Ovary (tissue), 9 donors: Measurements from ENCODE around the gene ARF1. TPM values are rescaled to one million over a fixed set of nuclear protein-coding genes. Genes with fewer than 3 reads are reported as not detected.

Experiments
- DNase-seq, 5 donors: peaks; one replicate each; pipeline ENCODE4 v3.0.0-alpha.2; 2019 to 2020
- H3K27ac ChIP-seq, 2 donors: fragments of 200-600 bp; one replicate each; pipeline versions ENCODE4 v1.5.1 to v1.8.0; 2019 to 2022
- H3K27me3 ChIP-seq: fragments of 200-600 bp; one replicate; pipeline ENCODE4 v1.8.0; 2022
- H3K36me3 ChIP-seq: fragments of 200-600 bp; sonication (generic); one replicate; pipeline ENCODE4 v1.5.1; 2019
- H3K4me1 ChIP-seq: one replicate; pipeline ENCODE4 v1.8.1; 2013; ENCODE audit warnings: mild to moderate bottlenecking, moderate library complexity; ENCODE audit not compliant: insufficient read depth
- H3K4me3 ChIP-seq: fragments of 200-600 bp; sonication (generic); one replicate; pipeline ENCODE4 v1.5.1; 2017
- H3K9me3 ChIP-seq, 2 donors: fragments of 200-600 bp in 1 of 2; sonication (generic) in 1 of 2; one replicate each; pipeline versions ENCODE4 v1.5.1 to v1.8.1; 2013 to 2019; ENCODE audit warnings: mild to moderate bottlenecking in 1 of 2, moderate library complexity in 1 of 2
- EP300 ChIP-seq: sonication (generic); formaldehyde crosslinking; IDR thresholded peaks from one replicate; pipeline ENCODE4 v1.6.1; 2017; ENCODE audit warnings: antibody characterized with exemption
- POLR2A ChIP-seq: fragments of 450-650 bp; IDR thresholded peaks from one replicate; pipeline ENCODE4 v1.6.1; 2017; ENCODE audit warnings: antibody characterized with exemption, mild to moderate bottlenecking, moderate library complexity
- WGBS, 3 donors: extraction: QIAGEN DNeasy Blood & Tissue Kit in 1 of 3; methylation state at CpG; one replicate each; pipeline versions ENCODE4 v1.1.5 to v1.1.7; 2013 to 2017; 5-methylcytosine and 5-hydroxymethylcytosine counted together
- intact Hi-C, 4 donors: fragments of 100-400 bp; cut with DNase I; formaldehyde crosslinking; loops; one replicate each; pipeline versions ENCODE4 v1.11.0 to v1.15.1; 2022 to 2023
- polyA plus RNA-seq, 2 donors: library from polyadenylated mRNA; stranded (reverse); fragments of 200-250 nt in 1 of 2; fragments of 350-450 nt in 1 of 2; fragmentation: Illumina TruSeq in 1 of 2; extraction: RNeasy Lipid Tissue Mini Kit (QIAGEN cat#74804) in 1 of 2; gene quantifications; one replicate each; pipeline ENCODE4 v1.2.3, GENCODE V29; 2013 to 2014
- total RNA-seq, 7 donors: library from RNA; depleted of rRNA in 2 of 7; stranded (reverse); fragments of >200 nt in 2 of 7; fragmentation: NEBNext Ultra II Directional in 3 of 7; extraction: Animal tissue kit (Norgen Biotek cat#: 25700) in 3 of 7; gene quantifications; one replicate each; pipeline versions ENCODE4 v1.1.0 to v1.2.4, GENCODE V29; 2016 to 2023
- TF ChIP-seq, protein P1 (sequence below), 3 donors: fragments of 450-650 bp in 2 of 3; fragments of 200-600 bp in 1 of 3; IDR thresholded peaks; one replicate each; pipeline versions ENCODE4 v1.5.1 to v1.8.0; 2016 to 2022; ENCODE audit warnings: antibody characterized with exemption in 3 of 3, mild to moderate bottlenecking in 1 of 3
- donor health status: DM: no; HTN: no; CAD: no; lungs with moderate emphysema.
- donor health status: DM: no; HTN: no; CAD: no.
- donor health status: Bipolar disorder and iron deficiency.
- donor health status: DM: yes; HTN: yes; CAD: no.
- donor health status: DM: no; HTN: no; CAD: no.
- donor health status: DM: yes; HTN: yes; CAD: no.

ARF1 gene
- total and polyA plus RNA-seq, 9 donors = 179 to 345 (median 285) TPM

GRCh38 chr1:228085287-228085951 is 2.9 kb downstream of the ARF1 start:
- peak in 2 of 5 donors; percentile 19 to 20 for DNase-seq
- Histone ChIP-seq H3K36me3 (no peaks in the 10 kb centered on the region), H3K27ac (no peak overlapping the region), H3K4me3 (peak overlapping the region; percentile 99), H3K4me1 (peaks cover 47% of the 10 kb centered on the region), H3K9me3 (no peaks in the 10 kb centered on the region), H3K27me3 (no peaks in the 10 kb centered on the region)
- intact Hi-C loops = no loop called here
- TF ChIP-seq EP300 = no peak
- no peak for TF ChIP-seq POLR2A
- TF ChIP-seq, protein P1, sequence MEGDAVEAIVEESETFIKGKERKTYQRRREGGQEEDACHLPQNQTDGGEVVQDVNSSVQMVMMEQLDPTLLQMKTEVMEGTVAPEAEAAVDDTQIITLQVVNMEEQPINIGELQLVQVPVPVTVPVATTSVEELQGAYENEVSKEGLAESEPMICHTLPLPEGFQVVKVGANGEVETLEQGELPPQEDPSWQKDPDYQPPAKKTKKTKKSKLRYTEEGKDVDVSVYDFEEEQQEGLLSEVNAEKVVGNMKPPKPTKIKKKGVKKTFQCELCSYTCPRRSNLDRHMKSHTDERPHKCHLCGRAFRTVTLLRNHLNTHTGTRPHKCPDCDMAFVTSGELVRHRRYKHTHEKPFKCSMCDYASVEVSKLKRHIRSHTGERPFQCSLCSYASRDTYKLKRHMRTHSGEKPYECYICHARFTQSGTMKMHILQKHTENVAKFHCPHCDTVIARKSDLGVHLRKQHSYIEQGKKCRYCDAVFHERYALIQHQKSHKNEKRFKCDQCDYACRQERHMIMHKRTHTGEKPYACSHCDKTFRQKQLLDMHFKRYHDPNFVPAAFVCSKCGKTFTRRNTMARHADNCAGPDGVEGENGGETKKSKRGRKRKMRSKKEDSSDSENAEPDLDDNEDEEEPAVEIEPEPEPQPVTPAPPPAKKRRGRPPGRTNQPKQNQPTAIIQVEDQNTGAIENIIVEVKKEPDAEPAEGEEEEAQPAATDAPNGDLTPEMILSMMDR (IDR thresholded peaks at IDR 0.05) = no peak
- 29 to 37% (median 31%) methylated on average over 6 of the region's 6 CpGs for WGBS, 3 donors

DNA sequence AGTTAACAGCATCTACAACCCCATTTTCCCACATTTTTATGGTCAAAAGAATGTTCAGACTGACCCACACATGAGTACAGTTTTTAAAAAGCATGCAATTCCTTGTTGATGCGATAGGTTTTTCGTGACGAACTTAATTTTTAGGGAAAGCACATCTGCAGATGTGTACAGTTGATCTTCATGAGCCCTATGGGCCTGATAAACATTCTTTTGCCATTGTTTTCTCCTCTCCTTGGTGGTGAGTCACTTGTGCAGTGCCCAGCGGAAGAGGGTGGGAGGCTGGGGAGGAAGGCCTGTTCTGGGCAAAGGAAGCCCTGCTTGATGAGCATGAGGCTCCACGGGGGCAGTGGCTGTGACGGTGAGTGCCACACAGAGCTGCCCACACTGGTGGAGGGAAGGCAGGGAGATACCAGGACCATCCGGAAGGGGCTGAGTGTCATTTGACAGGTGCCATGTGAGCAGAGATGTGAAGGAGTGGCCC is 5.3 kb downstream of the ARF1 start:
- no peak overlapping the region for H3K27ac ChIP-seq
- peak in 3 of 5 donors; percentile 10 to 22 (median 16) for DNase-seq
- H3K36me3 ChIP-seq = no peaks in the 10 kb centered on the region
- TF ChIP-seq, protein P1 (IDR thresholded peaks at IDR 0.05) = no peak
- TF ChIP-seq POLR2A = no peak
- no peak for TF ChIP-seq EP300
- no peaks in the 10 kb centered on the region for H3K27me3 ChIP-seq
- intact Hi-C loops = no loop called here
- H3K4me1 ChIP-seq = peaks cover 45% of the 10 kb centered on the region
- WGBS, 3 donors = 35 to 42% (median 35%) methylated on average over 7 of the region's 7 CpGs
- H3K4me3 ChIP-seq = no peak overlapping the region
- H3K9me3 ChIP-seq = no peaks in the 10 kb centered on the region

DNA sequence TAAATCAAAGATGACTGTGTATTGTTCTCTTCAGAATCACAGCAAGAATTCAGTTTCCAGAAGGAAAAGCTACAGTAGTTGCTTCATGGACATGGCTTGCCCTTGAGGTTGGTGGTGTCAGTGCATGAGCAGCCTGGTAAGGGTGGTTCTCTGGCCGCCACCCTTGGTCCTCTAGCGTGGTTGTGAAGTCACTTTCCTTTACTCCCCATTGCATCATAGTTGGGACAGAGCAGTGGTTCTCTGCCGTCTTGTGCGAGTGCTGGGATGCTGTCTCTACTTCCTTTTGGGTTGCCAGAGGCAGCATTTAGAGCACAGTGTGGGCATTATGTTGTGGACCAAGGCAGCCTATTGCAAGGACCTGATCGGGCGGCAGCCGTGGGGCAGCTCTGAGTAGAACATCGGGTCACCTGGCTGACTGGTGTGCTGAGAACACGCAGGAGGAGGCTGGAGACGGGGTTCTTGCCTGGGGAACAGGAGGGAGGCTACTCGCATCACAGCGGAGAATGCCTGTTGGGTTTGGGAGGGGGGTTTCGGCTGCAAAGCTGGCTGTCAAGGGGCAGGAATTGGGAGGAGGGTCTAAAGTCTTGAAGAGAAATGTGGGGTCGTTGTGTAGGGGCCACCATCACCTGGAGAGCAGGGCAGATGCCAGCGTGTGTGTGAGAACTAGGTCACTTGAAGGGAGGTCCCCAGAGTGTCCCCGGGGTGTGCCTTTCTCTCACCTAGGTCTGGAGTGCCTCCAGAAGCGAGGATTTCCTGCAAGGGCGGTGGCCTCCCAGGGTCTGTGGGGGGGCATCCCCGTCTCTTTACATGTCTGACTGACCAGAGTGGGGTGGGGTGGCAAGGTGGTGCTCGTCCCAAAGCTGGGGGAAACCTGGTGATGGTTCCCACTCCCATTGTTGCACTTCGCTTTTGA is 6.3 kb downstream of the ARF1 start:
- no peaks in the 10 kb centered on the region for H3K9me3 ChIP-seq
- 72 to 75% (median 73%) methylated on average over 21 of the region's 21 CpGs for WGBS, 3 donors
- DNase-seq = peak in 3 of 5 donors; percentile 7 to 27 (median 15)
- H3K4me3 ChIP-seq = no peak overlapping the region
- intact Hi-C loops = no loop called here
- peaks cover 45% of the 10 kb centered on the region for H3K4me1 ChIP-seq
- TF ChIP-seq, protein P1 (IDR thresholded peaks at IDR 0.05) = no peak
- no peak for TF ChIP-seq EP300
- TF ChIP-seq POLR2A = no peak
- H3K36me3 ChIP-seq = no peaks in the 10 kb centered on the region
- H3K27me3 ChIP-seq = no peaks in the 10 kb centered on the region
- H3K27ac ChIP-seq = no peak overlapping the region

GRCh38 chr1:228089519-228090380 is 7.2 kb downstream of the ARF1 start:
- H3K9me3 ChIP-seq = no peaks in the 10 kb centered on the region
- TF ChIP-seq, protein P1 (IDR thresholded peaks at IDR 0.05) = no peak
- TF ChIP-seq POLR2A (no peak), EP300 (no peak)
- H3K27ac ChIP-seq = no peak overlapping the region
- no peak overlapping the region for H3K4me3 ChIP-seq
- H3K27me3 ChIP-seq = no peaks in the 10 kb centered on the region
- DNase-seq = peak in 4 of 5 donors; percentile 5 to 30 (median 16)
- 72 to 74% (median 73%) methylated on average over 8 to 12 of the region's 12 CpGs for WGBS, 3 donors
- H3K36me3 ChIP-seq = no peaks in the 10 kb centered on the region
- H3K4me1 ChIP-seq = peaks cover 41% of the 10 kb centered on the region
- intact Hi-C loops = no loop called here
